ENCODE measurements around the gene STARD10.
A peak's percentile ranks its signal among the peaks of the same experiment; 100 is the strongest.

STARD10 gene

GRCh38 chr11:72723508-72723907 lies 70.3 kb downstream of the STARD10 start:
- DNase-seq, result no peak

- DNase-seq, result peak; percentile 84
Observed at GRCh38 chr11:72722050-72722748, 71.6 kb downstream of the STARD10 start.

- peak; percentile 57 for DNase-seq
Observed at GRCh38 chr11:72721689-72722049, 72.2 kb downstream of the STARD10 start.

GRCh38 chr11:72721276-72721675 lies 72.6 kb downstream of the STARD10 start:
- DNase-seq, result no peak

- DNase-seq, result no peak
Observed at GRCh38 chr11:72720784-72721183, 73.1 kb downstream of the STARD10 start.

- no peak for DNase-seq
Observed at GRCh38 chr11:72720047-72720446, 73.8 kb downstream of the STARD10 start.

- no peak for DNase-seq
Observed at GRCh38 chr11:72719551-72719950, 74.3 kb downstream of the STARD10 start.

GRCh38 chr11:72719144-72719543 lies 74.7 kb downstream of the STARD10 start:
- no peak for DNase-seq

- DNase-seq, result no peak
Observed at GRCh38 chr11:72718101-72718501, 75.7 kb downstream of the STARD10 start.

- DNase-seq, result no peak
Observed at GRCh38 chr11:72716788-72717435, 76.9 kb downstream of the STARD10 start.

- peak; percentile 90 for DNase-seq
Observed at GRCh38 chr11:72716290-72716689, 77.6 kb downstream of the STARD10 start.

- no peak for DNase-seq
Observed at GRCh38 chr11:72712841-72713240, 81.0 kb downstream of the STARD10 start.

- DNase-seq, result no peak
Observed at GRCh38 chr11:72712168-72712751, 81.6 kb downstream of the STARD10 start.

- no peak for DNase-seq
Observed at GRCh38 chr11:72711141-72711540, 82.7 kb downstream of the STARD10 start.

GRCh38 chr11:72710278-72710677 lies 83.6 kb downstream of the STARD10 start:
- DNase-seq, result no peak

- DNase-seq, result no peak
Observed at GRCh38 chr11:72709478-72710238, 84.2 kb downstream of the STARD10 start.

GRCh38 chr11:72707032-72707431 lies 86.8 kb downstream of the STARD10 start:
- DNase-seq, result no peak

GRCh38 chr11:72706579-72706978 lies 87.3 kb downstream of the STARD10 start:
- no peak for DNase-seq

- DNase-seq, result peak; percentile 36
Observed at GRCh38 chr11:72705442-72706365, 88.1 kb downstream of the STARD10 start.

- DNase-seq, result no peak
Observed at GRCh38 chr11:72704783-72705265, 89.0 kb downstream of the STARD10 start.

Measured in NCI-H2171 treated with DMSO at 0.1 percent for 48 hours (cell line).